ENCODE measurements around the gene ZNF582. TPM values are rescaled to one million over a fixed set of nuclear protein-coding genes. Genes with fewer than 3 reads are reported as not detected.
"Not testable (repeated sequence)": the region's sequence is repeated elsewhere in the genome, so short reads cannot be mapped to it uniquely, and the experiment has no call there.

ZNF582 gene
- polyA plus RNA-seq, 1 donor (not counting 4 experiments of a cell fraction or from before 2014, with no cell fraction given) = 4.7 TPM

GRCh38 chr19:56341948-56342347 is 51.4 kb downstream of the ZNF582 start:
- dilution Hi-C loops (cut with MboI; ENCODE audit: extremely low pct_ligation_motif_present, low sequenced_read_pairs) = no loop called here
- DNase-seq (ENCODE audit: low read depth, low spot score) = no peak
- no peak overlapping the region for H3K9ac ChIP-seq (ENCODE audit: control insufficient read depth, extremely low read depth, insufficient read depth, low read length)
- no peaks in the 10 kb centered on the region for H3K79me2 ChIP-seq (ENCODE audit: control insufficient read depth, insufficient read depth, low read length)
- H3K36me3 ChIP-seq (ENCODE audit: control insufficient read depth in 2 of 2, extremely low read depth in 1 of 2, insufficient read depth in 2 of 2, low read length in 2 of 2) = no peaks in the 10 kb centered on the region
- H3K4me3 ChIP-seq (ENCODE audit: control insufficient read depth in 2 of 3, extremely low read depth in 1 of 3, insufficient read depth in 2 of 3, low read depth in 1 of 3, low read length in 3 of 3) = no peak overlapping the region
- no peak for FAIRE-seq
- no peaks in the 10 kb centered on the region for H3K9me3 ChIP-seq (ENCODE audit: control insufficient read depth, low read depth, low read length)
- no peaks in the 10 kb centered on the region for H3K9me1 ChIP-seq (ENCODE audit: control insufficient read depth, extremely low read depth, insufficient read depth, low read length)
- H3K4me1 ChIP-seq (ENCODE audit: control insufficient read depth, extremely low read depth, insufficient read depth, low read length) = no peaks in the 10 kb centered on the region
- H3K27me3 ChIP-seq (ENCODE audit: control insufficient read depth, extremely low read depth, insufficient read depth, low read length) = no peaks in the 10 kb centered on the region
- no peak overlapping the region for H3K4me2 ChIP-seq (ENCODE audit: control insufficient read depth, extremely low read depth, insufficient read depth, low read depth, low read length)
- H3K27ac ChIP-seq (ENCODE audit: control insufficient read depth, insufficient read depth, low read length) = no peak overlapping the region
- no peak overlapping the region for H2AFZ ChIP-seq (ENCODE audit: control insufficient read depth, low read length)
- H4K20me1 ChIP-seq (ENCODE audit: control insufficient read depth, extremely low read depth, insufficient read depth, low read length) = no peaks in the 10 kb centered on the region
- TF ChIP-seq EZH2 (IDR thresholded peaks at IDR 0.05; ENCODE audit: low read length) (no peak), CTCF (optimal IDR thresholded peaks at IDR 0.05 in 1 of 3, IDR thresholded peaks at IDR 0.05 in 1 of 3, conservative IDR thresholded peaks at IDR 0.05 in 1 of 3; ENCODE audit: extremely low read depth in 1 of 3, insufficient read depth in 2 of 3, low read length in 3 of 3) (no peak)

GRCh38 chr19:56339031-56339430 is 54.3 kb downstream of the ZNF582 start:
- H4K20me1 ChIP-seq (ENCODE audit: control insufficient read depth, extremely low read depth, insufficient read depth, low read length); FAIRE-seq; H3K4me2 ChIP-seq (ENCODE audit: control insufficient read depth, extremely low read depth, insufficient read depth, low read depth, low read length); H3K27me3 ChIP-seq (ENCODE audit: control insufficient read depth, extremely low read depth, insufficient read depth, low read length); H3K27ac ChIP-seq (ENCODE audit: control insufficient read depth, insufficient read depth, low read length); dilution Hi-C loops (cut with MboI; ENCODE audit: extremely low pct_ligation_motif_present, low sequenced_read_pairs); H3K9ac ChIP-seq (ENCODE audit: control insufficient read depth, extremely low read depth, insufficient read depth, low read length); H2AFZ ChIP-seq (ENCODE audit: control insufficient read depth, low read length); H3K9me3 ChIP-seq (ENCODE audit: control insufficient read depth, low read depth, low read length); DNase-seq (ENCODE audit: low read depth, low spot score); H3K36me3 ChIP-seq (ENCODE audit: control insufficient read depth in 2 of 2, extremely low read depth in 1 of 2, insufficient read depth in 2 of 2, low read length in 2 of 2); H3K4me1 ChIP-seq (ENCODE audit: control insufficient read depth, extremely low read depth, insufficient read depth, low read length); H3K9me1 ChIP-seq (ENCODE audit: control insufficient read depth, extremely low read depth, insufficient read depth, low read length); H3K79me2 ChIP-seq (ENCODE audit: control insufficient read depth, insufficient read depth, low read length); H3K4me3 ChIP-seq (ENCODE audit: control insufficient read depth in 2 of 3, extremely low read depth in 1 of 3, insufficient read depth in 2 of 3, low read depth in 1 of 3, low read length in 3 of 3): not testable (repeated sequence)

GRCh38 chr19:56337077-56337476 is 56.3 kb downstream of the ZNF582 start:
- H3K4me1 ChIP-seq (ENCODE audit: control insufficient read depth, extremely low read depth, insufficient read depth, low read length); H3K4me3 ChIP-seq (ENCODE audit: control insufficient read depth in 2 of 3, extremely low read depth in 1 of 3, insufficient read depth in 2 of 3, low read depth in 1 of 3, low read length in 3 of 3); DNase-seq (ENCODE audit: low read depth, low spot score); H3K9me1 ChIP-seq (ENCODE audit: control insufficient read depth, extremely low read depth, insufficient read depth, low read length); dilution Hi-C loops (cut with MboI; ENCODE audit: extremely low pct_ligation_motif_present, low sequenced_read_pairs); H3K9me3 ChIP-seq (ENCODE audit: control insufficient read depth, low read depth, low read length); FAIRE-seq; H3K79me2 ChIP-seq (ENCODE audit: control insufficient read depth, insufficient read depth, low read length); H3K27ac ChIP-seq (ENCODE audit: control insufficient read depth, insufficient read depth, low read length); H3K9ac ChIP-seq (ENCODE audit: control insufficient read depth, extremely low read depth, insufficient read depth, low read length); H2AFZ ChIP-seq (ENCODE audit: control insufficient read depth, low read length); H3K4me2 ChIP-seq (ENCODE audit: control insufficient read depth, extremely low read depth, insufficient read depth, low read depth, low read length); H4K20me1 ChIP-seq (ENCODE audit: control insufficient read depth, extremely low read depth, insufficient read depth, low read length); H3K36me3 ChIP-seq (ENCODE audit: control insufficient read depth in 2 of 2, extremely low read depth in 1 of 2, insufficient read depth in 2 of 2, low read length in 2 of 2); H3K27me3 ChIP-seq (ENCODE audit: control insufficient read depth, extremely low read depth, insufficient read depth, low read length): not testable (repeated sequence)

GRCh38 chr19:56335371-56335770 is 58.0 kb downstream of the ZNF582 start:
- H3K9me3 ChIP-seq (ENCODE audit: control insufficient read depth, low read depth, low read length); H4K20me1 ChIP-seq (ENCODE audit: control insufficient read depth, extremely low read depth, insufficient read depth, low read length); H3K4me1 ChIP-seq (ENCODE audit: control insufficient read depth, extremely low read depth, insufficient read depth, low read length); DNase-seq (ENCODE audit: low read depth, low spot score); H3K9ac ChIP-seq (ENCODE audit: control insufficient read depth, extremely low read depth, insufficient read depth, low read length); H2AFZ ChIP-seq (ENCODE audit: control insufficient read depth, low read length); FAIRE-seq; H3K36me3 ChIP-seq (ENCODE audit: control insufficient read depth in 2 of 2, extremely low read depth in 1 of 2, insufficient read depth in 2 of 2, low read length in 2 of 2); H3K9me1 ChIP-seq (ENCODE audit: control insufficient read depth, extremely low read depth, insufficient read depth, low read length); H3K4me3 ChIP-seq (ENCODE audit: control insufficient read depth in 2 of 3, extremely low read depth in 1 of 3, insufficient read depth in 2 of 3, low read depth in 1 of 3, low read length in 3 of 3); H3K4me2 ChIP-seq (ENCODE audit: control insufficient read depth, extremely low read depth, insufficient read depth, low read depth, low read length); H3K27ac ChIP-seq (ENCODE audit: control insufficient read depth, insufficient read depth, low read length); H3K27me3 ChIP-seq (ENCODE audit: control insufficient read depth, extremely low read depth, insufficient read depth, low read length); H3K79me2 ChIP-seq (ENCODE audit: control insufficient read depth, insufficient read depth, low read length); dilution Hi-C loops (cut with MboI; ENCODE audit: extremely low pct_ligation_motif_present, low sequenced_read_pairs): not testable (repeated sequence)

Data from keratinocyte (primary cell).